Upper lobe of right lung (tissue), 1 donor: ENCODE measurements around the gene FAM221B. TPM values are rescaled to one million over a fixed set of nuclear protein-coding genes. Genes with fewer than 3 reads are reported as not detected.

Source experiments
- ATAC-seq: fragments of 200-7000 bp; cut with Tn5 transposase; one replicate; pipeline ENCODE4 v1.9.1; 2020; ENCODE audit warnings: mild to moderate bottlenecking, moderate library complexity
- DNase-seq: peaks from one replicate; pipeline ENCODE4 v3.0.0-alpha.2; 2020
- H3K27ac ChIP-seq: fragments of 200-600 bp; one replicate; pipeline ENCODE4 v1.8.0; 2022
- H3K27me3 ChIP-seq: fragments of 200-600 bp; one replicate; pipeline ENCODE4 v1.8.0; 2022; ENCODE audit warnings: mild to moderate bottlenecking
- H3K36me3 ChIP-seq: fragments of 200-600 bp; one replicate; pipeline ENCODE4 v1.8.0; 2022
- H3K4me1 ChIP-seq: fragments of 200-600 bp; one replicate; pipeline ENCODE4 v1.8.0; 2022
- H3K4me3 ChIP-seq: fragments of 200-600 bp; one replicate; pipeline ENCODE4 v1.8.0; 2022; ENCODE audit warnings: mild to moderate bottlenecking
- H3K9me3 ChIP-seq: fragments of 200-600 bp; one replicate; pipeline ENCODE4 v1.8.0; 2022
- intact Hi-C: fragments of 100-400 bp; cut with DNase I; formaldehyde crosslinking; loops from one replicate; pipeline ENCODE4 v1.11.0; 2022
- total RNA-seq: library from RNA; stranded (reverse); fragmentation: NEBNext Ultra II Directional; extraction: Animal tissue kit (Norgen Biotek cat#: 25700); gene quantifications from one replicate; pipeline ENCODE4 v1.2.1, GENCODE V29; 2021
- TF ChIP-seq, protein P1 (sequence below): fragments of 200-600 bp; IDR thresholded peaks from one replicate; pipeline ENCODE4 v1.8.0; 2022; ENCODE audit warnings: antibody characterized with exemption
- donor health status: DM: no; HTN: yes; CAD: no; lungs with severe emphysema.

Gene FAM221B
- total RNA-seq, 1 donor from 2014 or later = not detected

DNA sequence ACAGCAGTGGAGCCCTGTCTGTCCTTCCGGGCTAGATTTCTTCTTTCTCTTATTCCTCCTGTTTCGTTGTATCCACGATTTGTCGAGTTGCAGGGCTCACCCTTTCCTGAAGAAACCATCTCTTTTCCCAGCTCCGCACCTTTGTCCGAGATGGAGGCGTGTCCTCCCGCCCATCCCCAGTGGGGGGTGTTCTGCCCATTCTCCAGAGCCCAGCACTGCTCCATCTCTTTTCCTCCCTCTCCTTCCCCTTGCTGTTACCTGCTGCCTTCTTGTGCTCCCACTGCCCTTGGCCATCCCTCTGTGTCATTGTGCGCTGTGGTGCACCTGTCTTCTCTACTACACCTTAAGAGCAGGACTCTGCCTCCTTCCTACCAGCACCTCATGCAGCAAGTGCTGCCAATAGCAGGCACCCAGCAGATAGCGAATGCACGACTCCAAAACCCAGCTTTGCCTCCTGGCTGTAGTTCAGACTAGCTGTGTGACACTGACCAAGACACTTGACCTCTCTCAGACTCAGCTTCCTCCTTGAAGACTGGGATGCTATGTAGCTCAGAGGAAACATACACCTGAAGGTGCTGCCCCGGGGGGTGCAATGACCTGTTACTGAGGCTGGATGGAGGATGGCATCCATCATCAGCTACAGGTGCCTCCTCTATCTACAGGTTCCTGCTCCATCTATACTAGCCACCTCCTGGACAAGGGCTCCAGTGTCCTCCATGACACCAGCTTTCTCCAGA lies 32.8 kb upstream of the FAM221B start:
- H3K4me1 ChIP-seq = no peaks in the 10 kb centered on the region
- intact Hi-C loops = no loop called here
- no peak for ATAC-seq
- TF ChIP-seq, protein P1, sequence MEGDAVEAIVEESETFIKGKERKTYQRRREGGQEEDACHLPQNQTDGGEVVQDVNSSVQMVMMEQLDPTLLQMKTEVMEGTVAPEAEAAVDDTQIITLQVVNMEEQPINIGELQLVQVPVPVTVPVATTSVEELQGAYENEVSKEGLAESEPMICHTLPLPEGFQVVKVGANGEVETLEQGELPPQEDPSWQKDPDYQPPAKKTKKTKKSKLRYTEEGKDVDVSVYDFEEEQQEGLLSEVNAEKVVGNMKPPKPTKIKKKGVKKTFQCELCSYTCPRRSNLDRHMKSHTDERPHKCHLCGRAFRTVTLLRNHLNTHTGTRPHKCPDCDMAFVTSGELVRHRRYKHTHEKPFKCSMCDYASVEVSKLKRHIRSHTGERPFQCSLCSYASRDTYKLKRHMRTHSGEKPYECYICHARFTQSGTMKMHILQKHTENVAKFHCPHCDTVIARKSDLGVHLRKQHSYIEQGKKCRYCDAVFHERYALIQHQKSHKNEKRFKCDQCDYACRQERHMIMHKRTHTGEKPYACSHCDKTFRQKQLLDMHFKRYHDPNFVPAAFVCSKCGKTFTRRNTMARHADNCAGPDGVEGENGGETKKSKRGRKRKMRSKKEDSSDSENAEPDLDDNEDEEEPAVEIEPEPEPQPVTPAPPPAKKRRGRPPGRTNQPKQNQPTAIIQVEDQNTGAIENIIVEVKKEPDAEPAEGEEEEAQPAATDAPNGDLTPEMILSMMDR = no peak
- no peak overlapping the region for H3K4me3 ChIP-seq
- H3K36me3 ChIP-seq = no peaks in the 10 kb centered on the region
- DNase-seq = no peak
- no peaks in the 10 kb centered on the region for H3K9me3 ChIP-seq
- H3K27me3 ChIP-seq = peaks cover 4% of the 10 kb centered on the region
- H3K27ac ChIP-seq = no peak overlapping the region

GRCh38 chr9:35859990-35860339 lies 31.4 kb upstream of the FAM221B start:
- TF ChIP-seq, protein P1 = no peak
- peaks cover 4% of the 10 kb centered on the region for H3K27me3 ChIP-seq
- no peaks in the 10 kb centered on the region for H3K9me3 ChIP-seq
- no peaks in the 10 kb centered on the region for H3K36me3 ChIP-seq
- H3K4me3 ChIP-seq = no peak overlapping the region
- DNase-seq (no peak), ATAC-seq (no peak)
- H3K4me1 ChIP-seq = no peaks in the 10 kb centered on the region
- no peak overlapping the region for H3K27ac ChIP-seq
- intact Hi-C loops = no loop called here

DNA sequence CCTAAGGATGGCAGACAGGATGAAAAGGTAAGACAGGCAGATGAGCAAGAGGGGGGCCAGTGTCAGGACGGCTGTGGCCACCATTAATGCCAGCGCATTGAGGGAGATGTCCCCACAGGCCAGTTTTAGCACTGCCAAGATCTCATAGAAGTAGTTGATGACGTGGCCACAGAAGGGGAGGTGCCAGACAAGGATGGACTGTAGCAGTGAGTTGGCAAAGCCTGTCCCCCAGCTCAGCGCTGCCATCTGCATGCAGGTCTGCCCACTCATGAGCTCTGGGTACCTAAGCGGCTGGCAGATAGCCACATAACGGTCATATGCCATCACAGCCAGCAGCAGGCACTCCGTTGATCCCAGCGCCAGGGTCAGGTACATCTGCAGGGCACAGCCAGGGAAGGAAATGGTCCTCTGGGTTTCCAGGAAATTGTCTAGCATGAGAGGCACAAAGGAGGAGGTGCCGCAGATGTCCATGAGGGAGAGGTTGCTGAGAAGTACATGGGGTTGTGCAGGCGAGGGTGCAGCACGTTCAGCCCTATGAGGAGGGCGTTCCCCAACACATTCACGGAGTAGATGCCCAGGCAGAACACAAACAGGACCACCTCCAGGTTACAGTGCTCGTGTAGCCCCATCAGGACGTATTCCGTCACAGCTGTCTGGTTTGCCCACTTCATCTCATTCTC lies 30.9 kb upstream of the FAM221B start:
- peaks cover 4% of the 10 kb centered on the region for H3K27me3 ChIP-seq
- H3K27ac ChIP-seq = no peak overlapping the region
- DNase-seq (no peak), ATAC-seq (peak; percentile 33)
- TF ChIP-seq, protein P1 = no peak
- no peaks in the 10 kb centered on the region for H3K4me1 ChIP-seq
- H3K4me3 ChIP-seq = no peak overlapping the region
- H3K36me3 ChIP-seq = no peaks in the 10 kb centered on the region
- intact Hi-C loops = no loop called here
- H3K9me3 ChIP-seq = no peaks in the 10 kb centered on the region

DNA sequence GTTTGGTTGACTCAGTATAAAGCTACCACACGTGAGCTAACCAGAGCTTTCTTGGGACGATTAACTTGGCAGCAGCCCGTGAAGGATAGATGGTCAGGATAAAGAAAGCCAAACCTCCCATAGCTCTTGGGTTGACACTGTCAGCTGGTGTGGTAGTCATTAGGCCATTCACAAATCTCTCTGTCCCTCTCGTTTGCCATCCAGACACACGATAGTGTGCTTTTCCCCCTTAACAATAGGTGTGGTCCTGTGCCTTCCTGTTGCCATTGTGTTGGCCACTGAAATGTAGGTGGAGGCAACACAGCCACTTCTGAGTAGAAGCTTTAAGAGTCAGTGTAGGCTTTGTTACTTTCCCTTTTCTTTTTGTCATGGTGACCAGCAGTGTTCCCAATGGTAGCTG lies 29.9 kb upstream of the FAM221B start:
- no peaks in the 10 kb centered on the region for H3K4me1 ChIP-seq
- no peaks in the 10 kb centered on the region for H3K27me3 ChIP-seq
- no peak overlapping the region for H3K27ac ChIP-seq
- no peak for ATAC-seq
- intact Hi-C loops = no loop called here
- no peak for DNase-seq
- no peaks in the 10 kb centered on the region for H3K36me3 ChIP-seq
- no peaks in the 10 kb centered on the region for H3K9me3 ChIP-seq
- no peak overlapping the region for H3K4me3 ChIP-seq
- TF ChIP-seq, protein P1 = no peak

- no peaks in the 10 kb centered on the region for H3K27me3 ChIP-seq
- no peak for ATAC-seq
- H3K9me3 ChIP-seq = no peaks in the 10 kb centered on the region
- intact Hi-C loops = no loop called here
- no peak overlapping the region for H3K27ac ChIP-seq
- DNase-seq = no peak
- H3K36me3 ChIP-seq = no peaks in the 10 kb centered on the region
- H3K4me3 ChIP-seq = no peak overlapping the region
- TF ChIP-seq, protein P1 = no peak
- H3K4me1 ChIP-seq = no peaks in the 10 kb centered on the region
Observed at GRCh38 chr9:35856882-35857281, 28.4 kb upstream of the FAM221B start.
